GM18870 (cell line): ENCODE results near the gene PIAS4.
"Not testable (repeated sequence)": the region's sequence is repeated elsewhere in the genome, so short reads cannot be mapped to it uniquely, and the experiment has no call there.

Source experiments
- ATAC-seq: cut with Tn5 transposase; IDR thresholded peaks from one replicate; pipeline ENCODE4 v1.9.1; 2021; ENCODE audit warnings: moderate library complexity; ENCODE audit not compliant: unreplicated experiment

Gene PIAS4

DNA sequence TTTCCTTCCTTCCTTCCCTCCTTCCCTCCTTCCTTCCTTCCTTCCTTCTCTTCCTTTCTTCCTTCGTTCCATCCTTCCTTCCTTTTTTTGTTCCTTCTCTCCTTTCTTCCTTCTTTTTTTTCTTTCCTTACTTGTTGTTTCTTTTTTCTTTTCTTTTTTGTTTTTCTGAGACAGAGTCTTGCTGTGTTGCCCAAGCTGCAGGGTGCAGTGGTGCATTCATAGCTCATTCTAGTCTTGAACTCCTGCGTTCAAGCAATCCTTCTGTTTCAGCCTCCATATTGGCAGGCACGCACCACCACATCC lies 16.8 kb upstream of the PIAS4 start:
- no peak for ATAC-seq

DNA sequence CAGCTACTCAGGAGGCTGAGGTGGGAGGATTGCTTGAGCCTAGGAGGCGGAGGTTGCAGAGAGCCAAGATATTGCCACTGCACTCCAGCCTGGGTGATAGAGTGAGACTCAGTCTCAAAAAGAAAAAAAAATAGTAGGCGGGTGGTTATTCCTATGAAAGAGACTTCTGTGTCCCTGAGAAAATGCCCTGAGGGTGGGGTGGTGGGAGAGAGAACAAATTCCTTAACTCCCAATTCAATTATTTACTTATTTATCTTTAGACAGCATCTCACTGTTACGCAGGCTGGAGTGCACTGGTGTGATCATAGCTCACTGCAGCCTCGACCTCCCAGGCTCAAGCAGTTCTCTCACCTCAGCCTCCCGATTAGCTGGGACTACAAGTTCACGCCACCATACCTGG lies 11.9 kb upstream of the PIAS4 start:
- no peak for ATAC-seq

DNA sequence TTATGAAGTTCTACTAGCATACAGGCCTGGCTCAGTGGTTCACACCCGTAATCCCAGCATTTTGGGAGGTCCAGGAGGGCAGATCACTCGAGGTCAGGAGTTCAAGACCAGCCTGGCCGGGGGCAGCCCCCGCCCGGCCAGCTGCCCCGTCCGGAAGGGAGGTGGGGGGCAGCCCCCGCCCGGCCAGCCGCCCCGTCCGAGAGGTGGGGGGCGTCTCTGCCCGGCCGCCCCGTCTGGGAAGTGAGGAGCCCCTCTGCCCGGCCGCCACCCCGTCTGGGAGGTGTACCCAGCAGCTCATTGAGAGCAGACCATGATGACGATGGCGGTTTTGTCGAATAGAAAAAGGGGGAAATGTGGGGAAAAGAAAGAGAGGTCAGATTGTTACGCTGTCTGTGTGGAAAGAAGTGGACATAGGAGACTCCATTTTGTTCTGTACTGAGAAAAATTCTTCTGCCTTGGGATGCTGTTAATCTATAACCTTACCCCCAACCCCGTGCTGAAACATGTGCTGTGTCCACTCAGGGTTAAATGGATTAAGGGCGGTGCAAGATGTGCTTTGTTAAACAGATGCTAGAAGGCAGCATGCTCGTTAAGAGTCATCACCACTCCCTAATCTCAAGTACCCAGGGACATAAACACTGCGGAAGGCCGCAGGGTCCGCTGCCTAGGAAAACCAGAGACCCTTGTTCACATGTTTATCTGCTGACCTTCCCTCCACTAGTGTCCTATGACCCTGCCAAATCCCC lies 8.7 kb upstream of the PIAS4 start:
- ATAC-seq, result not testable (repeated sequence)

DNA sequence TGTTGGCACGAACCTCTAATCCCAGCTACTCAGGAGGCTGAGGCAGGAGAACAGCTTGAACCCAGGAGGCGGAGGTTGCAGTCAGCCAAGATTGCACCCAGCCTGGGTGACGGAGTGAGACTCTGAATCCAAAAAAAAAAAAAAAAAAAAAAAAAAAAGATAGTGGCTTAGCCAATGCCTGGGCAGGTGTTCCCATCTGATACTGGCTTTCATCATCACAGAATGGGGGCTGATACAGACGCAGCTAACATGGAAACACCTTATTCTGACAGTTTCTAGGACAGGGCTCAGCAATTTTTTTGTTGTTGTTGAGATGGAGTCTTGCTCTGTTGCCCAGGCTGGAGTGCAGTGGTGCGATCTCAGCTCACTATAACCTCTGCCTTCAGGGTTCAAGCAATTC lies 6.7 kb upstream of the PIAS4 start:
- ATAC-seq, result not testable (repeated sequence)

DNA sequence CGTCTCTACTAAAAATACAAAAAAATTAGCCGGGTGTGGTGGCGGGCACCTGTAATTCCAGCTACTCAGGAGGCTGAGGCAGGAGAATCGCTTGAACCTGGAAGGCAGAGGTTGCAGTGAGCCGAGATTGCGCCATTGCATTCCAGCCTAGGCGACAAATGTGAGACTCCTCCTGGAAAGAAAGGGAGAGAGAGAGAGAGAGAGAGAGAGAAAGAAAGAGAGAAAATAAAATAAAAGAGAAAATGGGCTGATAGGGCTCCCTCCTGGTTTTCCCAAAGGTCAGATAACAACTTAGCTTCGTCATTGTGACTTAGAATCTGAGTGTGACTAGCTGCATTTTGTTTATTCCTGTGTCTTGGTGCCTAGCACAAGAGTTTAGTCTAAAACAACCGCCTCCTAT lies 2.1 kb upstream of the PIAS4 start:
- ATAC-seq, result not testable (repeated sequence)

DNA sequence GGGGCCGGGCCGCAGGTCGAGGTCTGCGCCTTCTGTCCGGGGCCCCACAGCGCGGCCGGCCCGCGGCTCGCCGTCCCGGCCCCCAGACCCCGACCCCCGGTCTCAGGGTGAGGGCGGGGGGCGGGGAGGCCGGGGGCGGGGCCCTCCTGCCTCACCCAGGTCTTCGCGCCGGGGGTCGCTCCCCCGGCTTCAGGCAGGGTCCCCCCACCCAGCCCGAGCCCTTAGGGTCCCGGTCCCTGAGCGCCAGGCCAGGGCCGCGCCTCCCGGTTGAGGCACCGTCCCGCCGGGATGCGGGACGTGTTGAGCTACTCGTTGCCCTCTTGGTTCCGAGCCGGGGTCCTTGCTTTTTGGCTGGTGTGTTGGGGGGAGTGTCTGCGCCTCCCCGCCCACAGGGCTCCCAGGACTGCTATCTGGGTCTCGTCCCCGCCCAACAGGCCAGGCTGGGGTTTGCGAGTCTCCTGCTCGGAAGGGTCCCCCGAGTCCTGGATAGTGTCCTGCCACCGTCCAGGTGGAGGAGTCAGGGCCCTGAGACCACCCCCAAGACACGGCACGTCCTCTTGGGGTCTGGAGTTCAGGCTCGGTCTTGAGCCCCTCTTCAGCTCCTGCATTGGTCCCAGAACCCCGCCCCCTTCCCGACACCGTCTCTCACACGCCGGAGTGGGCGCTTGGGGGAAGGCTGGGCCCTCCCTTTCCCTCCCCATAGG lies 452 bp downstream of the PIAS4 start:
- peak; percentile 21 for ATAC-seq

DNA sequence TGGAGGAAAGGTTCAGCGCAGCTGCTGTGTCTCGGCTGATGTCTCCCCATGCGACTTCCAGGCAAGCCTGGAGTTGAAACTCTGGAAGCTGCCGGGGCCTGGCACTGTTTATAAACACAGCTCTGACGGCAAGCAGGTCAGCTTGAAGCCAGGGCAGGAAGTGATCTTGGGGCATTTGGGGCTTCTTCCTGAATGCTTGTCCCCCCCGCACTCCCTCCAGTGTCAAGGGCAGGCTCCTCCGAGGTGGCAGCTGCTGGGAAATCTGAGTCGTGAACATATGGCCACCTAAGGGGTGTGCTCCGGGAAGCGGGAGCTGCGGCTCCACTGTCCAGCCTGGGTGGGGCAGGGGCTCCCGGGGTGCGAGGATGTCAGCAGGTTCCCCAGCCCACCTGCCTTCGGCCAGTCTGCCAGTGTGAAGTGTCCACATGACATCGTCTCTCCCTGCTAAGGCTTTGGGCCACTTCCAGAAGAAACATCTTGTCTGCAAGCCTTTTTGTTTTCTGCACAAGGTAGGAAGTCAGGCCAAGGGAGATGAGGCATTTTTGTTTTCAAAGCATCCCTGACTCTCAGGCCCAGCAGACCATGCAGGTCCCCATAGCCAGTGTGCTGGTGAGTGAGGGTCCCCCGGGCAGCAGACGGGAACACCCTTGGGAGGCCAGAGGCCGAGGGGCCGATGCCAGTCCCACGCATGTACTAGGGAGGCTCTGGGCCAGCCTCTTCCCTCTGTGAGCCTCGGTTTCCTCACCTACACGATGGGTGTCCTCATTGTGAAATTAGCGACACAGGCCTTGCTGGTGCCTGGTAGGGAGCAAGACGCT lies 2.7 kb downstream of the PIAS4 start:
- no peak for ATAC-seq

DNA sequence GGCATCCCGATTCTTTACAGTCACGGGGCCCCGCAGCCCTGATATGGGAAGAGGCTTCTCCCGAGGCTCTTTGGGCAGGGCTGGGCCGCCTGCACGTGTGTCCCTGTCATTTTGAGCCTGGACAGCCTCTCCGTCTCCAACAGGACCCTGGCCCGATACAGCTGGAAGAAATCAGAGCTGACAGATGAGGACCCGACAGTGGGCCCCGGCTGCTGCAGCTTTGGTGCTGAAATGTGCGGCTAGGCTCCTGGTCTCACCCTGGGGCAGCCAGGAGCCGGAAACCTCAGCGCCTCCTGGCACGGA lies 3.2 kb downstream of the PIAS4 start:
- ATAC-seq, result no peak

DNA sequence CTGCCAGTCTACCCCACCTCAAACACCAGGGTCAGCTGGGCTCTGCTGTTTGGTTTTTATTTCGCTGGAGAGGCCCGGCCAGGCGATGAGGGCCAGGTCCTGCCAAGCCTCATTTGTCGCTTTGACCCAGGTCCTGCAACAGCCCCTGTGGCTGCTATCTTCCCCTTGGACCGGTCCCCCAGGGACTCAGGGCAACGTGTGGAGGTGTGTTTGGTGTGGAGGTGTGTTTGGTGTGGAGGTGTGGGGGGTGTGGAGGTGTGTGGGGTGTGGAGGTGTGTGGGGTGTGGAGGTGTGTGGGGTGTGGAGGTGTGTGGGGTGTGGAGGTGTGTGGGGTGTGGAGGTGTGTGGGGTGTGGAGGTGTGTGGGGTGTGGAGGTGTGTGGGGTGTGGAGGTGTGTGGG lies 3.9 kb downstream of the PIAS4 start:
- ATAC-seq, result not testable (repeated sequence)

DNA sequence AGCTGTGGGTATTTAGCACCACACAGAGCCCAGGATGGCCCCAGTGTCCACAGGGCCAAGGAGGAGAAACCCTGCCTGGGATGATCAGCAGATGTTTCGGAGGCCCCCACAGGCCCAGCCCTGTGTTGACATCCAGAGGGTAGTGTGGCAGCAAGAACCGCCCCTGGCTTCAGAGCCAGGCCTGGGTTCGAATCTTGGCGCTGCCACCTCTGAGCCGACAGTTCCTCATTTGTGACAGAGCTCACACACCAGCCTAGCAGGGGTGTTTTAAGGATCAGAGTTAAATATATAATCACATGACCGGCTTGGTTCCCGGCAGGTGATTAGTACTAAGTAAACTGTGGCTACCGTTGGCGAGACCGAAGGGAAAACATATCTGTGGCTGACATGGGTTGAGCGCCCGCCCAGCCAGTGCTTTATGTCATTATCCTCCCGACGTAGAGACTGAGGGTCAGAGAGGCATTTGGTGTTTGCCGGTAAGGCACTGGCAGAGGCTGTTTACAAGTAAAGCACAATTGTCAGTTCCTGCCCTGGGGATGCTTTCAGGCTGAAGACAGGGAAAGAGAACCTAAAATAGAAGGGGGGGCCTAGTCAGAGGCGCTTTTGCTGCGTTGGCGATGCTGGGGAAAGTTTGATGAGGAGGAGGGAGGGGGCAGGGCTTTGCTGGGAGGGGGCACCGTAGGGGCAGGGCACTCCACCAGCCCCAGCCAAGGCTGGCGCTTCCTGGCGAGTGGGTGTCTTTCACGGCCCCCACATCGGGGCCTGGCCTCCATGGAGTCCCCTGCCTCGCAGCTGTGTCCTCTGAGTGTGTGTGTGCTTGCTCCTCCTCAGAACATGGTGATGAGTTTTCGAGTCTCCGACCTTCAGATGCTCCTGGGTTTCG lies 4.8 kb downstream of the PIAS4 start:
- no peak for ATAC-seq

DNA sequence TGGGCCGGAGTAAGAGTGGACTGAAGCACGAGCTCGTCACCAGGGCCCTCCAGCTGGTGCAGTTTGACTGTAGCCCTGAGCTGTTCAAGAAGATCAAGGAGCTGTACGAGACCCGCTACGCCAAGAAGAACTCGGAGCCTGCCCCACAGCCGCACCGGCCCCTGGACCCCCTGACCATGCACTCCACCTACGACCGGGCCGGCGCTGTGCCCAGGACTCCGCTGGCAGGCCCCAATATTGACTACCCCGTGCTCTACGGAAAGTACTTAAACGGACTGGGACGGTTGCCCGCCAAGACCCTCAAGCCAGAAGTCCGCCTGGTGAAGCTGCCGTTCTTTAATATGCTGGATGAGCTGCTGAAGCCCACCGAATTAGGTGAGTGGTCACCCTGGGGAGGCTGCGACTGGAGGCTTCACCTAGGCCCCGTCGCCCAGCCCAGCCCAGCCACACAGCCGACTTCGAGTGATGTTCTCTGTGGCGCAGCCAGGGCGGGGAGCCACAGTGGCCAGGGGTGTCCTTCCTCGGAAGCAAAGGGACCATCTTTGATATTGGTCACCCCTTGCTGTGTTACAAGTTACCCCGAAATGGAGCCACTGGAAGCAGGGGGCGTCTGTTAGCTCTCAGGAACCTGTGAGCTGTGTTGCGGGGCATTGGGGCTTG lies 5.6 kb downstream of the PIAS4 start:
- ATAC-seq, result no peak

DNA sequence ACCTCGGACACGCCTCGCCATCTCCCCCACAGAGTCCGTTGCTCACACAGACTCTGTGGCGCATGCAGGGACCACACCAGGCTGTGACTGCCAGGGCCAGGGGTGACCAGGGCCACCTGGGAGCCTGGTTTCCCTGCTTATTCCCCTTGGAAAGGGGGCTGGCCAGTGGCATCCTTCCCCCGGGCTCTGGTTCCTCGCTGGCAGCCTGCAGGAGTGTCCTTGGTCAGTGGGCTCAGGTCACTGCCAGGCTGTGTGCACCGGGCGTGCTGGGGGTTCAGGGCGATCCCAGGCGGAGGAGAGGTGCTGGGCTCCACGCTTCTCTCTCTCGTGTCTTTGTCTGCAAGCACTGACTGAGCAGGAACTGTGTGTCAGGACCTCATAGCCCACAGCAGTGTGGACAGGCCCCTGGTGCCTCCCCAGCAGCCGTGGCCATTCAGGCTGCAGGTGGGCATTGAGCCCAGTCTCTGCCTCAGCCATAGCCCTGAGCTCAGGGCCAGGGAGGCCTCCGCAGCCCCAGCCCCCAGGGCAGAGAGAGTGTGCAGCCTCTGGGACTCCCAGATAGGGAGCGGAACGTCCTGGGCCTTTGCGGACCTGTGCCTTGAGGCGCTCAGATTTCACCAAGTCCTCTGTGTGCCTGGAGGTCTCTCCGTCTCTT lies 6.5 kb downstream of the PIAS4 start:
- ATAC-seq, result no peak

DNA sequence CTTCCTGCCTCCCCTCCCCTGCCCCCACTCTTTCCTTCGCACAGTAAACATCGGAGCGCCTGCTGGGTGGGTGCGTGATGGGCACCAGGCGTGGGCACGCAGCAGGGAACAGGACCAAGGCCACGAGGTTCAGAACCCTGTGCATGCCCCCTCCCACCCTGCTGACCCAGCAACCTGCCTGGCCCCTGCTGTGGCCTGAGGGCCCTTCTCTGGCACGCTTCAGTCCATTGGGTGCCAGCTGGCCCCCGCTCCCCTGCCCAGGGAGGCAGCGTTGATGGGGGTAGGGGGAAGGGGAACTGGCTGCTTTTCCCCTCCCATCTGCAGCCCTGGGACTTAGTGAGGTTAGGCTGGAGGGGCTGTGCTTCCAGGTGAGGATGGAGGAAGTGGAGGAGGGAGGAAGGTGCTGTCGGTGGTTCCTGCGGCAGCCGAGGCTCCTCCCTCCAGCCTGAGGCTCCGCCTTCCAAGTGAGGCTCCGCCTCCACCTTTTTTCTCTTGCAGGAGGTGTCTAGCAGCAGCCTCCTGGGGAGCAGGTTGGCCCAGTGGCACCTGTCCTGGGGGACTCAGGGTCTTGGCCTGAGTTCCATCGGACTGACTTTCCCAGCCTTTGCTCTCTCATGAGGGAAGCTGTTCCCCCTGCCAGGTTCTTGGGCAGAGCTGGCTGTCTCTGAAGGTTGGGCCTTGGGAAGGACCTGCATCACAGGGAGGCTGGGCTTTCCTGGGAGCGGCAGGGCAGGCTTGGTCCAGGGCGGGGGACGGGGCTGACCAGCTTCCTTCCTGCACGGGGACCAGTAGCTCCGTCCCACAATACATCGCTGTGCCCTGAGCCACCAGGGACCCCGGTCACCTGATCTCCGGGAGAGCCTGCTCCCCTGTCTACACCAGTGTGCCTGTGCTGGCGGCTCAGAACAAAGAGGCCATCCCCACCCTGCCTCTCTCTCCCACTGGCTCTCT lies 7.3 kb downstream of the PIAS4 start:
- no peak for ATAC-seq

DNA sequence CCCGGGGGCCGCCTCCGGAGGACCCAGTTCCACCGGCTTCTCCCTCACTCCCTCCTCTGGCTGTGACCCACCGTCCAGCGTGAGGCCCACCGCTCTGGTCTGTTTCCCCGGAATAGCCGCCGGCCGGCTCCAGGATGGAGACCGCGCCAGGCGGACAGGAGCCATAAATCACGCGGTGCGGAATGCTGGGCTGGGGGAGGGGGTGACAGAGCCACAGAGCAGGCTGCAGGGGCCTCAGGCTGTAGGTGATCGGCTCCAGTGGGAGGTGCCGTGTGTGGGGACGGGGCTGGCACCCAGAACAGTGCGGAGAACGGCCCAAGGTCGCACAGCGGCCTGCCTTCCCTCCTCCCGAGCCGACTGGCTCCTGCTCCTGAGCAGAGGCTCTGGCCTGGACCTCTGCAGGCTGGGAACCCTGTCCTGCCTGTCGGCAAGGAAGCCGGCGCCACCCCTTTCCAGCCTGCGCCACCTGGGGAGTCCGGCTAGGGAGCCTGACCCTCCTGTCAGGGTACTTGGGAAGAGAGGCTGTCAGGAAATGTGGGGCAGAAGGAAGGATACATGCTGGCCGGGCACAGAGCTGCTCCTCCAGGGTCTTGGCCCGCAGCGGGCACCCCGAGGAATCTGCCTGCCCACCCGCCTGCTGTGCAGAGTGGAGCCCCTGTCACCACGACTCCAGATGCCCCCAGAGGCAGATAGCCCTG lies 8.3 kb downstream of the PIAS4 start:
- ATAC-seq, result no peak

DNA sequence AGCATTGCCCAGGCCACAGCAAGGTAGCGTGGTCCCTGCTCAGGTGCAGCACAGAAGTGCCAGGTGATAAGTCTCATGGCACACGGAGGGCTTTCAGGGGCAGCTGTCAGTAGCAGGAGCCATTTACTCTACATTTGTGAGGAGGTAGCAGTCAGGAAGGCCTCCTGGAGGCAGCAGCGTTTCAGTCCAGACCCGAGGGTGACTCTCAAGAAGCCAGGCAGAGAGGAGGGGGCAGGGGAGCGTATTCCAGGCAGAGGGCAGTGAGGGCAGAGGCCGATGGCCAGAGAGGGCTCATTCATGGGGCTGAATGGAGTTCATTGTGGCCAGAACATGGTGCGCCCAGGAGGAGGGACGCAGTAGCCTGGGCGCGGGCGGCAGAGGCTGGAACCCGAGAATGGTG lies 8.9 kb downstream of the PIAS4 start:
- ATAC-seq, result no peak

DNA sequence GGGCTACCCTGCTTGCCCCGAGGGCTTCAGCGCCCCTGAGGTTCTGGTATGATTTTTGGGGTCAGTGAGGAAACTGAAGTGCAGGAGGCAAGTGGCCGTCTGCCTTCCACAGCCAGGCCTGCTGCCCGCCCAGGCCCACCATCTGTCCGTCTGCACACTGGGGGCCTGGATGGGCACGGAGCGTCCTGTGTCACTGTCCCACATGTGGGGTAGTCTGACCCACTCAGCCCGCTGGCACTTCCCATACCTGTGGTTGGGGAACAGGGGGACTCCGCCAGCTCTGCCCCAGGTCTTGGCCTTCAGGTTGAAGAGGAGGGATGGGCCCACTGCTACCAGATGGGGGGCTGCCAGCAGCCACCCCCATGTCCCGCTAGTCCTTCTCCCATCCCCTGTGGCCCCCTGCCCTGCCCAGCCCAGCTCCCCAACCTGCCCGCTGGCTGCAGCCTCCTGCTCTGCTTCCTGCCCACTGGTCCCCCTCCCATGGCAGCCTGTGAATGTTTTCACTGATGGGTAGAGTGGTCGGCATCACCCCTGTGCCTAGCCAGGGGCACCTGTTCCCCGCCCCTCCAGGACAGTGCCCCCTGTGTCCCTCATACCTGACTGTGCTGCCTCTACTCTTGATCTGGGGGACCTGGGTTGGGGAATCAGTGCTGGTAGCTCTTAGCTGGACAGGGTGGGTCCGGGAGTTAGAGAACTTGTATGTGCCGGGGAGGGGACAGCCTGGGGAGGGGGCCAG lies 9.5 kb downstream of the PIAS4 start:
- no peak for ATAC-seq

DNA sequence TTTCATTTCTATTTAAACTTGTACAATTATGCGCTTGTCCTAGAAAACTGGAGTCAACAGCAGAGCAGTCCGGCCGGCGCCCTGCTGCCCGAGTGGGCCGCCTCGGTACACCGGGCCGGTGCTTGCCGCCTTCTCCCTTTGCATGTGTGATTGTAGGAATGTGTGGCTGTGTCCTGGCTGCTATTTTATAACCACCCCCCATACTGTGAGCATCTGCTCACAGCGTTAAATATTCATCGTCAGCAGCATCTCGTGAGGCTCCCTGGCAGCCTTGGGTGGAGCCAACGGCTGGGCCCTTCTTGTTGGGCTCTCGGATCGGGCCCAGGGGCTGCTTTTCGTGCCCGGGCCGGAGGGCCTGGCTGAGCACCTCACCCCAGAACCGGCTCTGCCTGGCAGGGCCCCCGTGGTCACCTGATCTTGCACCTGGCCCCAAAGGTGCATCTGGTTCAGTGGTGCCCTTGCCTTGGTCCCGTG lies 10.6 kb downstream of the PIAS4 start:
- no peak for ATAC-seq
